HepG2 (cell line): ENCODE results near the gene SSTR5. TPM values are rescaled to one million over a fixed set of nuclear protein-coding genes. Genes with fewer than 3 reads are reported as not detected.

Experiments used
- BCL6 ChIP-seq: IDR thresholded peaks from 2 replicates; pipeline ENCODE4 v1.6.1; 2016; ENCODE audit warnings: missing genetic modification reagents, missing compliant biosample characterization
- DNMT1 ChIP-seq: sonication (generic); formaldehyde crosslinking; IDR thresholded peaks from 2 replicates; pipeline ENCODE4 v1.5.1; 2020; ENCODE audit warnings: mild to moderate bottlenecking, missing genetic modification reagents
- EP300 ChIP-seq, 3 experiments: sonication (generic) in 1 of 3; formaldehyde crosslinking in 1 of 3; IDR thresholded peaks; 2 replicates each; pipeline versions ENCODE4 v1.5.1 to v1.6.1; 2011 to 2020; ENCODE audit warnings: low read depth in 2 of 3, low read length in 2 of 3, borderline replicate concordance in 1 of 3, improper control_type of control experiment in 1 of 3, mild to moderate bottlenecking in 1 of 3, missing genetic modification reagents in 1 of 3, moderate library complexity in 1 of 3
- EZH2 ChIP-seq: conservative IDR thresholded peaks from 2 replicates; pipeline ENCODE4 v1.6.1; 2012; ENCODE audit warnings: mild to moderate bottlenecking, low read depth, low read length, moderate library complexity
- HCFC1 ChIP-seq: fragments of 150-350 bp; IDR thresholded peaks from 2 replicates; pipeline ENCODE4 v1.6.1; 2014; ENCODE audit warnings: low read depth, low read length
- HHEX ChIP-seq: IDR thresholded peaks from 2 replicates; pipeline ENCODE4 v1.6.1; 2016; ENCODE audit warnings: control low read depth
- HOXA5 ChIP-seq: sonication (generic); formaldehyde crosslinking; IDR thresholded peaks from 2 replicates; pipeline ENCODE4 v1.4.0; 2020; ENCODE audit warnings: missing genetic modification reagents
- MED8 ChIP-seq: sonication (generic); formaldehyde crosslinking; IDR thresholded peaks from 2 replicates; pipeline ENCODE4 v1.8.1; 2023; ENCODE audit warnings: mild to moderate bottlenecking, missing genetic modification reagents; ENCODE audit not compliant: insufficient replicate concordance
- MLLT10 ChIP-seq: sonication (generic); formaldehyde crosslinking; IDR thresholded peaks from 2 replicates; pipeline ENCODE4 v1.4.0; 2020; ENCODE audit warnings: missing genetic modification reagents
- SNAPC2 ChIP-seq: sonication (generic); formaldehyde crosslinking; IDR thresholded peaks from 2 replicates; pipeline ENCODE4 v1.8.1; 2022; ENCODE audit warnings: mild to moderate bottlenecking, missing genetic modification reagents
- TBL1XR1 ChIP-seq: fragments of 150-350 bp; IDR thresholded peaks from 2 replicates; pipeline ENCODE4 v1.6.1; 2014; ENCODE audit warnings: borderline replicate concordance, low read length; ENCODE audit not compliant: partially characterized antibody
- TEAD2 ChIP-seq: sonication (generic); formaldehyde crosslinking; IDR thresholded peaks from 2 replicates; pipeline ENCODE4 v1.9.0; 2021; ENCODE audit warnings: missing genetic modification reagents
- ZBTB26 ChIP-seq: IDR thresholded peaks from 2 replicates; pipeline ENCODE4 v1.6.1; 2016; ENCODE audit warnings: missing compliant biosample characterization, missing genetic modification reagents, borderline replicate concordance
- ZKSCAN1 ChIP-seq: fragments of 150-350 bp; IDR thresholded peaks from 2 replicates; pipeline ENCODE4 v1.6.1; 2014; ENCODE audit warnings: low read length
- ZNF282 ChIP-seq: fragments of 450-650 bp; IDR thresholded peaks from 2 replicates; pipeline ENCODE4 v1.6.1; 2018; ENCODE audit not compliant: partially characterized antibody
- ZNF7 ChIP-seq: IDR thresholded peaks from 2 replicates; pipeline ENCODE4 v1.6.1; 2016; ENCODE audit warnings: missing biosample characterization, missing genetic modification reagents
- ZNF75D ChIP-seq: sonication (generic); formaldehyde crosslinking; IDR thresholded peaks from 2 replicates; pipeline ENCODE4 v1.8.1; 2023; ENCODE audit warnings: missing genetic modification reagents, mild to moderate bottlenecking, borderline replicate concordance
- ZSCAN25 ChIP-seq: sonication (generic); formaldehyde crosslinking; IDR thresholded peaks from 2 replicates; pipeline ENCODE4 v1.8.0; 2022; ENCODE audit warnings: mild to moderate bottlenecking, missing genetic modification reagents
- polyA plus RNA-seq, 8 experiments: library from polyadenylated mRNA; depleted of rRNA in 3 of 8; stranded (reverse) in 7 of 8; unstranded in 1 of 8; fragments of >200 nt; fragmentation: Illumina TruSeq in 4 of 8; extraction: Trizol in 4 of 8; gene quantifications; 2 replicates each; pipeline versions ENCODE4 v1.2.1 to v1.2.3, GENCODE V29; 2011 to 2016; ENCODE audit warnings: low read depth in 4 of 8, missing spikeins in 1 of 8, mixed read lengths in 1 of 8; ENCODE audit not compliant: insufficient read depth in 1 of 8
- total RNA-seq, 5 experiments: library from RNA; depleted of rRNA; stranded (reverse); fragments of >200 nt; fragmentation: Illumina TruSeq; extraction: Trizol; gene quantifications; 2 replicates each; pipeline ENCODE4 v1.2.3, GENCODE V29; 2016; ENCODE audit warnings: low read depth in 1 of 5
- TF ChIP-seq, protein P1 (sequence below): sonication (generic); formaldehyde crosslinking; IDR thresholded peaks from 2 replicates; pipeline ENCODE4 v1.5.0; 2020; ENCODE audit warnings: missing genetic modification reagents
- TF ChIP-seq, protein P2 (sequence below): fragments of 450-650 bp; IDR thresholded peaks from 2 replicates; pipeline ENCODE4 v1.6.1; 2017; ENCODE audit warnings: mild to moderate bottlenecking
- TF ChIP-seq, protein P3 (sequence below), 2 experiments: sonication (generic) in 1 of 2; formaldehyde crosslinking in 1 of 2; IDR thresholded peaks; 2 replicates each; pipeline versions ENCODE4 v1.4.0 to v1.6.1; 2018 to 2020; ENCODE audit warnings: missing genetic modification reagents in 2 of 2, borderline replicate concordance in 1 of 2, low read depth in 1 of 2, mild to moderate bottlenecking in 1 of 2, missing biosample characterization in 1 of 2
- TF ChIP-seq, protein P4 (sequence below): sonication (generic); formaldehyde crosslinking; IDR thresholded peaks from 2 replicates; pipeline ENCODE4 v1.5.1; 2020; ENCODE audit warnings: missing genetic modification reagents, mild to moderate bottlenecking, borderline replicate concordance

Gene SSTR5
- total and polyA plus RNA-seq, 2 of the 13 experiments (the other 11 are each of a cell fraction or from before 2014, with no cell fraction given): 0.20 to 0.49 TPM

GRCh38 chr16:1076801-1077576, 4.4 kb downstream of the SSTR5 start (continued):
- TF ChIP-seq ZSCAN25 (CRISPR knock-in tag): peak; percentile 97
- no peak for TF ChIP-seq HHEX (CRISPR knock-in tag)
- no peak for TF ChIP-seq TEAD2
- TF ChIP-seq, protein P1, sequence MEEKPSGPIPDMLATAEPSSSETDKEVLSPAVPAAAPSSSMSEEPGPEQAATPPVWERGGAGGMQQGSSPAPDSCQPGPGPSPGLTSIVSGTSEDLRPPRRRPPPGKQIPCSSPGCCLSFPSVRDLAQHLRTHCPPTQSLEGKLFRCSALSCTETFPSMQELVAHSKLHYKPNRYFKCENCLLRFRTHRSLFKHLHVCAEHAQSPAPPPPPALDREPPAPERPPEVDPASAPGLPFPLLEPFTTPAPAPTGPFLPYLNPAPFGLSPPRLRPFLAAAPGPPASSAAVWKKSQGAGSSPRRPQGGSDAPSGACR (CRISPR knock-in tag): no peak; the same call in 1 of the 2 replicates
- TF ChIP-seq HOXA5 (CRISPR knock-in tag): no peak
- no peak for TF ChIP-seq HCFC1
- no peak for TF ChIP-seq TBL1XR1
- peak; percentile 60; the same call in 1 of the 2 replicates for TF ChIP-seq BCL6 (CRISPR knock-in tag)
- TF ChIP-seq, protein P2, sequence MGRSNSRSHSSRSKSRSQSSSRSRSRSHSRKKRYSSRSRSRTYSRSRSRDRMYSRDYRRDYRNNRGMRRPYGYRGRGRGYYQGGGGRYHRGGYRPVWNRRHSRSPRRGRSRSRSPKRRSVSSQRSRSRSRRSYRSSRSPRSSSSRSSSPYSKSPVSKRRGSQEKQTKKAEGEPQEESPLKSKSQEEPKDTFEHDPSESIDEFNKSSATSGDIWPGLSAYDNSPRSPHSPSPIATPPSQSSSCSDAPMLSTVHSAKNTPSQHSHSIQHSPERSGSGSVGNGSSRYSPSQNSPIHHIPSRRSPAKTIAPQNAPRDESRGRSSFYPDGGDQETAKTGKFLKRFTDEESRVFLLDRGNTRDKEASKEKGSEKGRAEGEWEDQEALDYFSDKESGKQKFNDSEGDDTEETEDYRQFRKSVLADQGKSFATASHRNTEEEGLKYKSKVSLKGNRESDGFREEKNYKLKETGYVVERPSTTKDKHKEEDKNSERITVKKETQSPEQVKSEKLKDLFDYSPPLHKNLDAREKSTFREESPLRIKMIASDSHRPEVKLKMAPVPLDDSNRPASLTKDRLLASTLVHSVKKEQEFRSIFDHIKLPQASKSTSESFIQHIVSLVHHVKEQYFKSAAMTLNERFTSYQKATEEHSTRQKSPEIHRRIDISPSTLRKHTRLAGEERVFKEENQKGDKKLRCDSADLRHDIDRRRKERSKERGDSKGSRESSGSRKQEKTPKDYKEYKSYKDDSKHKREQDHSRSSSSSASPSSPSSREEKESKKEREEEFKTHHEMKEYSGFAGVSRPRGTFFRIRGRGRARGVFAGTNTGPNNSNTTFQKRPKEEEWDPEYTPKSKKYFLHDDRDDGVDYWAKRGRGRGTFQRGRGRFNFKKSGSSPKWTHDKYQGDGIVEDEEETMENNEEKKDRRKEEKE: no peak
- no peak for TF ChIP-seq ZNF7 (CRISPR knock-in tag)
- TF ChIP-seq, protein P3, sequence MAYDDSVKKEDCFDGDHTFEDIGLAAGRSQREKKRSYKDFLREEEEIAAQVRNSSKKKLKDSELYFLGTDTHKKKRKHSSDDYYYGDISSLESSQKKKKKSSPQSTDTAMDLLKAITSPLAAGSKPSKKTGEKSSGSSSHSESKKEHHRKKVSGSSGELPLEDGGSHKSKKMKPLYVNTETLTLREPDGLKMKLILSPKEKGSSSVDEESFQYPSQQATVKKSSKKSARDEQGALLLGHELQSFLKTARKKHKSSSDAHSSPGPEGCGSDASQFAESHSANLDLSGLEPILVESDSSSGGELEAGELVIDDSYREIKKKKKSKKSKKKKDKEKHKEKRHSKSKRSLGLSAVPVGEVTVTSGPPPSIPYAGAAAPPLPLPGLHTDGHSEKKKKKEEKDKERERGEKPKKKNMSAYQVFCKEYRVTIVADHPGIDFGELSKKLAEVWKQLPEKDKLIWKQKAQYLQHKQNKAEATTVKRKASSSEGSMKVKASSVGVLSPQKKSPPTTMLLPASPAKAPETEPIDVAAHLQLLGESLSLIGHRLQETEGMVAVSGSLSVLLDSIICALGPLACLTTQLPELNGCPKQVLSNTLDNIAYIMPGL (CRISPR knock-in tag; IDR thresholded peaks at IDR 0.05; ENCODE audit: borderline replicate concordance in 1 of 2, low read depth in 1 of 2): 0 out of 4 replicates have a peak, but pooled peaks of 1 of the 2 experiments have one; percentile 23
- TF ChIP-seq DNMT1: no peak
- TF ChIP-seq ZKSCAN1: no peak
- TF ChIP-seq MLLT10: no peak
- TF ChIP-seq SNAPC2 (CRISPR knock-in tag): no peak
- no peak for TF ChIP-seq ZNF282
- no peak for TF ChIP-seq EP300 (IDR thresholded peaks at IDR 0.05; ENCODE audit: low read depth in 2 of 2, low read length in 2 of 2)
- TF ChIP-seq EP300 (CRISPR knock-in tag; IDR thresholded peaks at IDR 0.05; ENCODE audit: borderline replicate concordance): peak; percentile 30; the same call in 1 of the 2 replicates
- no peak for TF ChIP-seq ZNF75D
- TF ChIP-seq EZH2: no peak
- no peak for TF ChIP-seq MED8 (CRISPR knock-in tag)
- TF ChIP-seq, protein P4, sequence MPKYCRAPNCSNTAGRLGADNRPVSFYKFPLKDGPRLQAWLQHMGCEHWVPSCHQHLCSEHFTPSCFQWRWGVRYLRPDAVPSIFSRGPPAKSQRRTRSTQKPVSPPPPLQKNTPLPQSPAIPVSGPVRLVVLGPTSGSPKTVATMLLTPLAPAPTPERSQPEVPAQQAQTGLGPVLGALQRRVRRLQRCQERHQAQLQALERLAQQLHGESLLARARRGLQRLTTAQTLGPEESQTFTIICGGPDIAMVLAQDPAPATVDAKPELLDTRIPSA (CRISPR knock-in tag): no peak
- peak; percentile 52; the same call in 1 of the 2 replicates for TF ChIP-seq ZBTB26
